ENCODE measurements around the gene FAM131C. TPM values are rescaled to one million over a fixed set of nuclear protein-coding genes. Genes with fewer than 3 reads are reported as not detected.
A peak's percentile ranks its signal among the peaks of the same experiment; 100 is the strongest.
"Not testable (repeated sequence)": the region's sequence is repeated elsewhere in the genome, so short reads cannot be mapped to it uniquely, and the experiment has no call there.

Gene FAM131C
- polyA plus RNA-seq, 5 donors, result 0.11 to 0.27 (median 0.24) TPM

DNA sequence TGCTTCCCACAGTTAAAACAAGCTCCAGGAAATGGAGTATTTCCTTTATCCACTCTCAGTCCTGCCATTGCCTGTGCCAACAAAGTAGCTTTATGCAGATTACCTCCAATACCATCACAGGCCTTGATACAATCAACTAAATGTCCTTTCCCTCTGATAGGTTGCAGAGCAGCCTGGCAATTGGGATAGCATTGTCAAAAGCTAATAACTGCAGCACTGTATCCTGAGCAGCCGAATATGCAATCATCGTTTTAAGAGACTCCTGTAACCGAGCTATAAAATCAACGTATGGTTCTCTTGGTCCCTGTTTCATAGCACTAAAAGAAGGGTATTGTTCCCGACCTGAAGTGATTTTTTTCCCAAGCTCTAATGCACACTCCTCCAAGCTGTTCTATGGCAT lies 33.6 kb upstream of the FAM131C start:
- not testable (repeated sequence) for DNase-seq

DNA sequence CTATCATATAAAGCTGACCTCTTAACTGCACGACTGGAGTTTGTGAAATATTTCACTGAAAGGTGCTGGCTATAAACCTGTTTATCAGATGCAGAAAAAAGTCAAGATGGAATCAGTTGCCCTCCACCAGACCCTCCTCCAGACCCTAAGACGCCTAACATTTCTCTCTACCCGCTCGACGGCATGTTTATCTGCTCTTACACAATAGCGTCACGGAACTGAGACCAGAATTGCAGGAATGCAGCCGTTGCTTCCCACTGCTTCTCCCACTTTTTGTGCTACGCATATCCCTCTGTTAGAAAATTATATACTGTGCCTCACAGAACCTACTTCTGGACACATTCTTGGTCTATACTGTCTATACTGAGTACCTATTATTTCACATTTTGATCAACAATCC lies 28.2 kb upstream of the FAM131C start:
- no peak for DNase-seq

DNA sequence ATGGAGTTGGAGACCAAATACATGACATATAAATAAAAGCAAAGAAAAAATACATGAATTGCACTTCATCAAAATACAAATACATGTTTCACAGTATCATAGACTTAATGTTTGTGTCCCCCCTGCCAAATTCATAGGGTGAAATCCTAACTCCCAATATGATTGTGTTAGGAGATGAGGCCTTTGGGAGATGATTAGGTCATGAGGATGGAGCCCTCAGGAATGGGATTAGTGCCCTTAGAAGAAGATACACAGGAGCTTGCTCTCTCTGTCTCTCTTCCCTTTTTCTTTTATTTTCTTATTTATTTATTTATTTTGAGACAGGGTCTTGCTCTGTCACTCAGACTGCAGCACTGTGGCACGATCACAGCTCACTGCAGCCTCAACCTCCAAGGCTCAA lies 26.0 kb upstream of the FAM131C start:
- no peak for DNase-seq

DNA sequence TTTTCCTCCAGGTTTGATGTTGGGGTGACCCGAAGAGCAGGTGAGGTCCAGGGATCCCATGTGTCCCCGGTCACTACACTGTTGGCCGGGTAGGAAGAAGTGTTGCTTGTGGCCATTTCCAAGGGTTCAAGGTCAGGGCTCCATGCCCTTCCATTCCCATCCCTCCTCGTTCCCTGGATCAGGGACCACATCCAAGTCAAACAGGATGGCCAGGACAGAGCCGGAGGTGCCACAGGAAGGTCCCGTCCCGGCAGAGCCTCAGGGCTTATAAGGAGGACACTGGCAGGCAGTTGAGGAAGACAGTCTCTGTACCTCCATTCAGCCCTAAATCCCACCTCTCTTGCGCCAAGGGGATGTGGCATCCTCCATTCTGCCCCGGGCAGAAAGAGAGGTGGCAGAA lies 22.0 kb upstream of the FAM131C start:
- no peak for DNase-seq

DNA sequence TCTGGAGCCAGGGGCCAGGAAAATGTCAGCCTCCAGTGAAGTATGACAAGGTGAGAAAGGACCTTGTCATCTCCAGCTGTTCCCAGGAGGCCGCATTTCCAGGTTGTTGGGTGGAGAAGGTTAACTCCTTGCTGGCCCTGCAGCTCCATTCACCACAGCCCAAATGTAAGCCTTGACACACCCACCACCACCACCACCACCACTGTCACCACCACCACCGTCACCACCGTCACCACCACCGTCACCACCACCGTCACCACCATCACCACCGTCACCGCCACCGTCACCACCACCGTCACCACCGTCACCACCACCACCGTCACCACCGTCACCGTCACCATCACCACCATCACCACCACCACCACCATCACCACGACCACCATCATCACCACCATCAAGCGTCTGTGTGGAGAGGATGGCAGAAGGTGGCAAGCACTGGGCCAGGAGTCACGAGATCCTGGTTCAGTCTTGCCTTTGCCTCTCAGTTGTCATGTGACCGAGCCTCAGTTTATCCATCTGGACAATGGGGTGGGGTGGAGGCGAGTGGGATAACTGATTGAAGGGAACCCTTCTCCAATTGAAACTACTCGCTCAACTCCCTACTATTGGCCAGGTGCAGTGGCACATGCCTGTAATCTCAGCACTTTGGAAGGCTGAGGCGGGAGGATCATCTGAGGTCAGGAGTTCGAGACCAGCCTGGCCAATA lies 21.2 kb upstream of the FAM131C start:
- DNase-seq, result no peak

DNA sequence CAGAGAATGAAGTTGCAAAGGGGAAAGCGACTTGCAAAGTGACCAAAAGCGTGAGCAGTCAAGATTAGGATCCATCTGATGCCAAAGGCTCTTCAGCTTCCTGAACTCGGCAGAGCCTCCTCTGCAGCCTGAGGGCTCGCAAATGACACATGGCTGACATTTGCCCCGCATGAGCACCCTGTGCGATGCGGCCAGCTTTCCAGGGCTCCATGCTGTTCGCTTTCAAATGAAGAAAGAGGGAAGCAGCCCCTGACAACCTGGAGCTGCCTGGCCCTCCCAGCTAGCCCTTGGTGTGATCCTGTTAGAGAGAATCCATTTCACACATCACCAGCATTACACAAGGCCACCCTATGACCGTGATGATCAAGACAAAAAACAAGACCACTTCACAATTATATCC lies 20.2 kb upstream of the FAM131C start:
- DNase-seq, result no peak

DNA sequence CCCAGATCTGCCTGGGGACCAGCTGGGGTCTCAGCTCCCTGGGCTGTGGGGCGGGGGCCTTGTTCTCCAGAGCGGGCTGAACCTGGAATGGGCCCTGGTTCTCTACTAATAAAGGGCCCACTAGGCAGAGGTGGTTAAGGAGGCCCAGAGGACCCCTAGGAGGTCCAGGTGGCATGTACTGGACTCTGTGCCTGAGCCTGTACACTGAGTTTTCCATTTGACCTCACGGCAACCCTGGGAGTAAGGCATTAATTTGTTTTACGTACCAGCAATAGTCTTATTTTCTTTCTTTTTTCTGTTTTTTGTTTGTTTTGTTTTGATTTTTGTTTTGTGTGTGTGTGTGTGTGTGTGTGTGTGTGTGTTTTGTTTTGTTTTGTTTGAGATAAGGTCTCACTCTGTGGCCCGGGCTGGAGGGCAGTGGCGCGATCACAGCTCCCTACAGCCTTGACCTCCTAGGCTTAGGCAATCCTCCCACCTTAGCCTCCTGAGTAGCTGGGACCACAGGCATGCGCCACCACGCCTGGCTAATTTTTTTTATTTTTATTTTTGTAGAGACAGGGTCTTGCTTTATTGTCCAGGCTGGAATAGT lies 19.6 kb upstream of the FAM131C start:
- DNase-seq, result no peak

DNA sequence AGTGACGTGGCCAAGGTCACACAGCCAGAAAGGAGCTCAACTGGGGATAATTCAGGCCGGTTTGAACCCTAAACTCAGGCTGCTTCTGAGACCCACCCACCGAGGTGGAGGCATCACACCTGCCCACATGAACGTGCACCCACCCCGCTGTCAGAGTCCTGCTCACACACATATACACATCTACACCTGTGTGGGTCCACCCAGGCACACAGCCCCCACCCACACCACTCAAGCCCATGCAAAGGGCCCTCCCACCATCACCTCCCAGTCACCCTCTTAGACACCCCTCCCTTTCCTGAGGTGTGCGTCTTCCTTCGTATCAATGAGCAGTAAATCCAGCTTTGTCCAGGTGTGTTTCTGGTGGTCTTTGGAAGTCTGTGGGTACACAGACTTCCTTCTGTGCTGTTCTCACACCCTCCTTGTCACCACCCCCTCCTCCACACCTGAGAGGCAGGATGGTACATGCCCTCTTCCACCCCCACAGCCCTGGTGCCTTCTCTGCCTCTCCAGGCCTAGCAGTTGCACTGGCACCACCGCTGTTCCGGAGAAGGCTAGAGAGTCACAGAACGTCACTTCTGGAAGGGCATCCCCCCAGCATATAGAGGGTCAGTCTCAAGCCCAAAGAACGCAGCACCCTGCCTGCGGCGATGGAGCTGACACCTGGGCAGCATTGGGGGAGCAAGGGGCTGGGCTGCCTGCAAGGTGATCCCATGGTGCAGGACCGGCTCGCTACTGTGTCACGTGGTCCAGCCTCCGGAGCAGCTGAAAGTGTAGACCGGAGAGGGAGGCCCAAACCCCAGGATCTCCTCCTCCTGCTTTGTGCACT lies 18.9 kb upstream of the FAM131C start:
- no peak for DNase-seq

DNA sequence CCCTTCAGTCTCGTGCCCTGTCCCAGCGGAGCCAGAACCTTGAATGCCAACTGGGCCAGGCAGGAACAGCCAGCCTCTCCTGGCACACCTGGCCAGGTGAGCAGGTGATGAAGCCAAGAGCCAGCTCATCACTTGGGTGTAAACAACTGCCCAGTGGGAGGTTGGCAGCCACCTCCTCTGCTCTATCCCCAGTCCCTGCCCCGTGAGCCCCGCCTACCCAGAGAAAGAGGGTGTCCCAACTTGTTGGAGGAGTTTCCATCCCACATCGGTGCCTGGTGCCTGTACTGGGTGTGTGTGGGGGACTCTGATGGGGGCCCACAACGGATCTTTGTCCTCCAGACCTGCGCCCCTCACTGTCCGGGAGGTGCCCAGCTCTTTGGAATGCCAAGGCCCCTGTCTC lies 17.8 kb upstream of the FAM131C start:
- no peak for DNase-seq

DNA sequence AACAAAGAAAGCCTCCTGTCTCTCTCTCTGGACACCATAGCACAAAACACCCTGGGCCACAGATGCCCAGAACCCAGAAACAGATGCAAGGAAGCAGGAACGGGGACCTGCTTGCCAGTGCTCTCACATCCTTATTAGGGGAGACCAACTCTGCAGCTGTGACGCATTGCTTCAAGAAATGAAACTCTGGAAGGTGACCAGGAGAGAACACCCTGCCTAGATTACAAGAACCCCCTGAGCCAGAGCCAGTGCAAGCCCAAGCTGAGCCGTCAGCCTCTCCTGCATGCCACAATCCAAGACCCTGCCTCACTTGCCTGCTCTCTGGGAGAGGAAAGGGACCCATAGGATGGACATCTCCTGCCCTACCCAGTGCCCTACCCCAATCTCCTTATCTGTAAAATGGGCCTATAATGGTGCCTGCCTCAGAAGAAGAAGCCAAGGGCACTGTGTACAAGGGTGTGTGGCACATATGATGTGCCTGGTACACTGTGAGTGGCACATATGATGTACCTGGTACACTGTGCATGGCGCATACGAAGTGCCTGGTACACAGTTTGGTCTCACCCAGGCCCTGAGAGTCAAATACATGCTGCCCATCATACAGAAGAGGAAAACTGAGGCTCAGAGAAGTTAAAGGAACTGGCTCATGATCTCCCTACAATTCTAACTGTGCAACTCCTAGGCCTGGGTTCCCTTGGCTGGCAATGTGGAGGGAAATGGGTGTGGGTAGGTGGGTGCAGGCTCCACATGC lies 16.8 kb upstream of the FAM131C start:
- no peak for DNase-seq

DNA sequence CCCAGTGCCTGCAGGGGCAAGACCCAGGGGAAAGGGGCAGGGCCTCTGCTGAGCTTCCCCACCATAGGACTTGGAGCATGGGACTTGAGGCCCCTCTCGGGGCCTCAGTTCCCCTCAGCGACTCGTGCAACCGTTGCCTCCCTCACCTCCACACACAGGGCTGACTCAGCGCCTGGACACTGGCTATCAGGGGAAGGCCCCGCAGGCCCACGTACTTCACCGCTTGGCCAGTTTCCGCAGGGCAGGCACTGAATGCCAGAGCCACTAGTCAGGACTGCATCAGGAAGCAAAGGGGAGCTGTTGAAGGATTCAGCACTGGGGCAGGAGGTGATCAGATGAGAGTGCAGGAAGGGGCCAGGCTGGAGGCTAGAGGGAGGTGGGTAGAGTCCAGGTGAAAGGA lies 15.5 kb upstream of the FAM131C start:
- no peak for DNase-seq

DNA sequence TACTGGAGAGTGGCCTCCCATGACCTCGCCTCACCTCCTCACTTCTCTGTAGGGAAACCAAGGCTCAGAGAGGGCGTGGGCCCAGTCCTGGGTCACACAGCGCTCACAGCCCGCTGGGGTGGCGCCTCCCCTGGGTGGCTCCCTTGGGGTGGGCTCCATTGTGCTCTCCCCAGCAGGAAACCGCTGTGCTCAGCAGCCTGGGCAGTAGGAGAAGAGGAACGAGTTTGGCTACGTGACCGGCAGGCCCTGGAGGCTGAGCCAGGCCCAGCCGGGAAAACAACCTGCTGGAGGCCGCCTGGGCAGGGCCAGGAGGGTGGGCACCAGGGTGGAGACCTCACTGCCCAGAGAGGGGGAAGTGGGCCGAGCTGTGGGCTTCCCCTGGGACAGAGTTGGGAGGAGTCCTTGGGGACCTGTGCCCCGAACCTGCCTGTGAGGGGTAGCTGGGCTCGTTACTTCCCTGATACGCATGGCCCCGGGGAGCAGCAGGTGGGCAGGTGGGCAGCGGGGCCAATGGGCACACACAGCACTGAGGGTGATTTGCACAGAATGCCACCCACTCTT lies 15.0 kb upstream of the FAM131C start:
- no peak for DNase-seq

DNA sequence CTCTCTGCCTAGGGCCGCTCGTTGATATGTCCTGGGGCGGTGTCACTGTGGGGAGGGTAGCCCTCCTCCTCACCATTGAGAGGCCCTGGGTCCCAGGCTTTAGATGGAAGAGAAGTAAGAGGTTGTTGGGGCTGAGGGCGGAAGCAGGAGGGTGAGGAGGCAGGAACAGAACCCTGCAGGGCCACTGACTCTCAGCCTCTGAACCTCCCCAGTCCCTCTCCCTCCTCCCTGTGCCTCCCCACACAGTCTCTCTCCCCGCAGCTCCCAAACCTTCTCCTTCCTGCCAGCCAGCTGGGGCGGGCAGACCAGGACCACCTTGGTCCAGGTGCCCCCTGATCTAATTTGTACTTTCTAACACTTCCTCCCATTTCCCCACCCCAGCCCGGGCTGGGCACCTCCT lies 14.3 kb upstream of the FAM131C start:
- no peak for DNase-seq

DNA sequence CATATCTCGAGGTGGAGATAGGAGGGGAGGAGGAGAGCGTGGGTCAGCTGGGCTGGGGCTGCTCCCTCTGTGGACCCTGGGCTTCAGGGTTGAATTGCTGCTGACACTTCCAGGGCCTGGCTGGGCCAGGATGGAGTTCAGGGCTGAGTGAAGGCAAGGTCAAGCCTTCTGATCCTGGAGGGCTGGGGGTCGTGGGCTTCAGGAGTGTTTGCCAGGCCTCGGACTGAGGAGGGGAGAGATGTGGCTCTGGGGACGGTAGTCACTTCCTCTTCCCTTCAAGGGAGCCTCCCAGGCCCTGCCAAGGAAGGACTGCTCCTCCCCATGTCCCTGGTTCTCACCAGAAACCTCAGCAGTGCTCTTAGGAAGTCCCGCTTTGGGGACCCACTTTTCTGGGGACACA lies 12.1 kb upstream of the FAM131C start:
- no peak for DNase-seq

DNA sequence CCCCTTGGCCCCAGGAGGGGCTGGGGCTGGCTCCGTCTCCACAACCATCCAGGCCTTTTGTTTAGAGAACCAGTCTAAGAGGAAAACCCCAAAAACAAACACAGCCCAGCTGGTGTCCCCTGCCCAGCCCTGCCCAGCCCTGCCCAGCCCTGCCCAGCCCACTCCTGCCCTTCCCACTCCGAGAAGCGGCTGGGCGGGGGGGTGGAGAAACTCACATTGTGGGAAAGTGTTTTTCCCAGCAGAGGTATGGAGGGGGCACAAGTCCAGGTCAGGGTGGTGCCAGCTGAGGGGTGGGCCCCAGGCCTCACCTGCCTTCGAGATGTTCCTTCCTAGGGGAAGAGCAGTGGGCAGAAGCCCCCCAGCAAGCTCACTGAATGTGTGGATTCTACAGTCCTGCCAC lies 10.0 kb upstream of the FAM131C start:
- DNase-seq, result no peak

DNA sequence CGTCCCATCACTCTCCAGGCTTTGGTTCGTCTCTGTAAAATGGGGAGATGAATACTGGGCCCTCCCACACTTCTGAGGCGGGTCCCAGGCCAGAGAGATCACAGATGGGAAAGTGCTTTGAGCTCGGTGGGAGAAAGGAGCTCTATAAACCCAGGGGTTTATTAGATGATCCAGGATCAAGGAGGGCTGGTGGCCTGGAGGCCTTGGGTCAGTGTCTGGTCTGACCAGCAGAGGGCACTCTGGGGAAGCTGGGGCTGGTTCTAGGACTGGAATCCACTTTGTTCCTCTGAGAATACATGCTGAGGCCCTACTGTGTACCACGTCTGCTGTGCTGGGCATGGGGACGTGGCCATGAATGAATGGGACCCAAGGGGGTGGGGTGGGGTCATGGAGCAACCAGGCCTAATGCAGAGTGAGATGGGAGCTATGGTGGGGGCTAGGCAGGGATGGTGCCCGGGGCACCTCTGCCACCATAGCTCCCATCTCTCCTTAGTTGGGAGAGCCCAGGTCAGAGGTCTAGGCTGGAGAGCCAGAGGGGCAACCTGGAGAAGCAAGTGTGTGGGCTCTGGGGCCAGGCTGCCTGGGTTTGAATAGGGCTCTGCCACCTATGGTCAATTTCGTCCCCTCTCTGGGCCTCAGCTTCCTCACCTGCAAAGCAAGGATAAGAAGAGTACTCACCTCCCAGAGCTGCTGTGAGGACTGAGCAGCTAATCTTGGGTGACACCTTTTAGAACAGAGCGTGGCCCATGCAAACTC lies 9.0 kb upstream of the FAM131C start:
- no peak for DNase-seq

DNA sequence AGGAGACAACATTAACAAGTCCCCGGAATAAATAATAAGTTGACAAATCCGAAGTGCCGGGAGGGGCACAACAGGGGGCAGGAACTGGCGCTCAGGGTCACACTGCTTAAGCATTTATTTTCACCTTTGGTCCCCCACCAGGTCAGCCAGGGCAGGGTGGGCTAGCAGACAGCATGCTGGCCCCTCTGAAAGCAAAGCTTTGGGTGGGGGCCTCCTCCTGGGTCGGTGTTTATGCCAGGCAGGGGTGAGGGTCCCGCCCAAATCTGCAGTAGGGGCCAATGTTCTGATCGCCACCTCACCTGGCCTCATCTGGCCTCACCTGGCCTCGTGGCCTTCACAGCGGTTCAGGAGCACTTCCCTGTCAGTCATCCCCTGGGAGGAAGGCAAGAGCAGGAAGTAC lies 8.2 kb upstream of the FAM131C start:
- DNase-seq, result no peak

DNA sequence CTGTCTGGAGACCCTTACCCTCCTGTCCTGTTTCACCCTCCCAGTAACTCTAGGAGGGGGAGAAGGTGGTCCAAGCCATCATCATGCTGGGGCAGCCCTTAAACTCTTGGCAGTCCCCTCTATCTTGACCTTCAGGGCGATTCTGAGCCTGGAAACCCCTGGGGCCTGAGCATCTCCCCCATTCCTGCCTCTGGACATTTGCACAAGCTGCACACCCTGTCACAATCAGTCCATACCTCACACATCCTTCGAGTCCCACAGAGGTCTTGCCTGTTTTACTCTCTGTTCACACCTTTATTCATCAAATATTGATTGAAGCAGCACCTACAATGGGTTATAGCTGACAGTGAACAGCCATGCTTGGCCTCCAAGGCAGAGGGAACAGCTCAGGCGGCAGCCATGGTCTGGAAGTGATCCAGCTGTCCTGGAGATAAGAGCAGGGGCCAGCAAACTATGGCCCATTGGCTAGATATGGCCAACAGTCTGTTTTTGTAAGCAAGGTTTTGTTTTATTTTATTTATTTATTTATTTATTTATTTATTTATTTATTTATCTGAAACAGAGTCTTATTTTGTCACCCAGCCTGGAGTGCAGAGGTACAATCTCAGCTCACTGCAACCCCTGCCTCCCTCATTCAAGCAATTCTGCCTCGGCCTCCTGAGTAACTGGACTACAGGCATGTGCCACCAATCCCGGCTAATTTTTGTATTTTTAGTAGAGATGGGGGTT lies 7.1 kb upstream of the FAM131C start:
- DNase-seq, result no peak

DNA sequence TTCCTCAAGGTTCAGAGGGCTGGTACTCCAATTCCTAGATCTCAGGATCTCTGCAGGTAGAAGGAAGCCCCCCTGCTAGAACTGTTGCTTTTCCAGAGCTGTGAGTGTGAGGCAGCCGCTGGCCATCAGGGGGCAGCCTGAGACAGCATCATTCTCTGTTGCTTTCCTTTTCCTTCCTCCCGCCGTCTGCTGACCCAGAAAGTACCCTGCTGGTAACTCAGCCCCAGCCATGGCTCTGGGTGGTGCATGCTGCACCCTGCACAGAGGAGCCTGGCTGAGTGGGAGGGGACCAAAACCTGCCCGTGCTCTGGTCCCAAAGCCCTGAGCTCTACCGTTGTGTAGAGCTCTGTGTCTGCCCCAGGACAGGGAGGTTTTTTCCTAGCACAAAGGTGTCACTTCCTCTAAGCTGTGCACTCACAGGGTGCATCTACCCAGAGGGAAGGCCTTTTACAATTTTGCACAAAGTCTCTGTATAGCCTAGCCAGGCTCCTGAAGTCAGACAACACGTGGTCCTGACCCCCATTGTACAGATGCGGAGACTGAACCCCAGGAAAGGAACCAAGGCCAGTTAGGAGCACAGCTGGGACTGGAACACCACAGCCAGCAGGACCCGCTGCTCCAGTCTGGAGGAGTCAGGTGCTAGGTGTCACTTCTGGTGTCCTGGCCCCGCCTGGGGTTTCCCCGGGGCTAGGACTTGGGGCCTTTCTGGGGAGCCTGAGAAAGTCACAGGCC lies 5.6 kb upstream of the FAM131C start:
- DNase-seq, result peak; percentile 68 to 80
